ENCODE results near the gene HLA-DPB1.
A peak's percentile ranks its signal among the peaks of the same experiment; 100 is the strongest.
"Not testable (repeated sequence)": the region's sequence is repeated elsewhere in the genome, so short reads cannot be mapped to it uniquely, and the experiment has no call there.

The HLA-DPB1 gene

GRCh38 chr6:33078919-33079521 is 3.2 kb downstream of the HLA-DPB1 start:
- peaks cover 59% of the 10 kb centered on the region for H3K36me3 Mint-ChIP-seq
- H3K27me3 Mint-ChIP-seq, result no peaks in the 10 kb centered on the region
- H3K4me3 Mint-ChIP-seq, result peak overlapping the region; percentile 91
- DNase-seq (ENCODE audit: low spot score in 2 of 2) (no peak), ATAC-seq (ENCODE audit: low read depth) (no peak)
- peaks cover 59% of the 10 kb centered on the region for H3K4me1 Mint-ChIP-seq
- peak overlapping the region; percentile 99 for H3K27ac Mint-ChIP-seq
- H3K9me3 Mint-ChIP-seq, result no peaks in the 10 kb centered on the region

DNA sequence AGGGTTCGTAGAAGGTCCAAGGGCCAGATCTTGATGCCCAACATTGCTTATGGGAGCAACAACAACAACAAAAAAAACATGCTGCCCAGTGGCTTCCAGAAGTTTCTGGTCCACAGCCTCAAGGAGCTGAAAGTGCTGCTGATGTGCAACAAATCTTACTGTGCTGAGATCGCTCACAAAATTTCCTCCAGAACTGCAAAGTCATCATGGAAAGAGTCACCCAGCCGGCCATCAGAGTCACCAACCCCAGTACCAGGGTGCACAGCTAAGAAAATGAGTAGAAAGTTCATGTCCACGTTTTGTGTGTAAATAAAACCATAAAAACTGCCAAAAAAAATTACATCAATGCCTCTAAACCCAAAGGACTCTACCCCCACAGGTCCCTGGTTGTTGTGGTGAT is 3.8 kb downstream of the HLA-DPB1 start:
- Mint-ChIP-seq H3K27ac (peak overlapping the region; percentile 99), H3K27me3 (no peaks in the 10 kb centered on the region), H3K4me3 (peak overlapping the region; percentile 91), H3K9me3 (no peaks in the 10 kb centered on the region), H3K4me1 (peaks cover 60% of the 10 kb centered on the region), H3K36me3 (peaks cover 60% of the 10 kb centered on the region)
- DNase-seq (ENCODE audit: low spot score in 2 of 2) (no peak), ATAC-seq (ENCODE audit: low read depth) (no peak)

DNA sequence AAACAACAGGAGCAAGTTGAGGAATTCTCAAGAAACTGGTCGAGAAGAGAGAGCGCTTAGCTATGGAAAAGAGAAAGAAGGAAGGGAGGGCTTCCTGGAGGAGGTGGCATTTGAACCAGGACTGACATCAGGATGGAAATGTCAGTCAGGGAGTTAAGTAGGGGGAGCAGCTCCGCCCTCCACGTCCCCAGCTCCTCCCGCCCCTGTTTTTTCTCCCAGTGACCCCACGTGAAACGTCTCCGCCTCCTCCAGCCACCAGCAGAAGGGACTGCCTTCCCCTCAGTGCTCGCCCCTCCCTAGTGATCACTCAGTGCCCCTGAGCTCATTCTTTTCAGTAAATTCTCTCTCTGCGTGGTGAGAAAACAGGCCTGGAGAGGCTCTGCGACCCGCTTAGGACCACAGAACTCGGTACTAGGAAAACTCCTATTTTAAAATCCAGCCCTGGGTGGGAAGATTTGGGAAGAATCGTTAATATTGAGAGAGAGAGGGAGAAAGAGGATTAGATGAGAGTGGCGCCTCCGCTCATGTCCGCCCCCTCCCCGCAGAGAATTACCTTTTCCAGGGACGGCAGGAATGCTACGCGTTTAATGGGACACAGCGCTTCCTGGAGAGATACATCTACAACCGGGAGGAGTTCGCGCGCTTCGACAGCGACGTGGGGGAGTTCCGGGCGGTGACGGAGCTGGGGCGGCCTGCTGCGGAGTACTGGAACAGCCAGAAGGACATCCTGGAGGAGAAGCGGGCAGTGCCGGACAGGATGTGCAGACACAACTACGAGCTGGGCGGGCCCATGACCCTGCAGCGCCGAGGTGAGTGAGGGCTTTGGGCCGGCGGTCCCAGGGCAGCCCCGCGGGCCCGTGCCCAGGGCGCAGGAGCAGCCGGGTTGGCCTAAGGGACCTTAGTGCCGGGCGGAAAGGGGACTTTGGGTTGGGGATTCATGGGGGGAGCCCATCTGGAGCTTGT is 4.6 kb downstream of the HLA-DPB1 start:
- Mint-ChIP-seq H3K27me3 (no peaks in the 10 kb centered on the region), H3K4me3 (peak overlapping the region; percentile 91), H3K36me3 (peaks cover 67% of the 10 kb centered on the region), H3K9me3 (no peaks in the 10 kb centered on the region), H3K27ac (peak overlapping the region; percentile 99), H3K4me1 (peaks cover 62% of the 10 kb centered on the region)
- ATAC-seq (ENCODE audit: low read depth), result peak; percentile 2
- DNase-seq (ENCODE audit: low spot score in 2 of 2), result peak in 1 of 2 donors; percentile 26

DNA sequence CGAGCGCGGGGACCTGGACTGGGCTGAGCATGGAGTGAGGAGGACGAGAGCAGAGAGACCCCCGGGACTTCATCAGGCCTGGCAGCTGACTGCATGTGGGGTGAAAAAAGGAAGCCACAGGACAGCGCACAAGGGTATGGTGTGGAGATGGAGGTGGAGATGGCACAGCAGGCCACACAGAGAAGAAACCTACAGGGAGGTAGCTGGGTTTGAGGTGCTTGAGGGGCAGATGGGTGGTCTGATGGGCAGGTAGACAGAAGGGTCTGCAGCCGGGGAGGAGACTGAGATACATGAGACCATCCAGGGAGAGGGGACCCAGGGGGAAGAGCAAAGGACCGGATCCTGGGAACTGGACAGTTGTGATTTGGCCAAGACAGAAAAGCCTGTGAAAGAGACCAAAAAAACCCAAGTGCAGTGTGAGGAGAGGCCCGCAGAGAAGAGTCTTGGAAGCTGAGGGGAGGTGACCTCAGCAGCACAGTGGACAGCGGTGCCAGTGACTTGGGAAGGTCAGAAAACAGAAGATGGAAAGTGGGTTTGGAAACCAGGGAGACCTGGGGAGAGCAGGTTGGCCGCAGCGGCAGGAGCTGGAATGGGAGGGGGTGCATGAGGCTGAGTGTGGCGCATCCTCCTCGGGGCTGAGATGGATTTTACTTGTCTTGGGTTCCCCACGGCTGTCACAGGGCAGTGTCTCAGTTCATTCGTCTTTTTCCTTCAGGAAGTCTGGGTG is 5.5 kb downstream of the HLA-DPB1 start:
- DNase-seq (ENCODE audit: low spot score in 2 of 2) (no peak), ATAC-seq (ENCODE audit: low read depth) (peak; percentile 5)
- H3K4me1 Mint-ChIP-seq, result peaks cover 59% of the 10 kb centered on the region
- H3K27ac Mint-ChIP-seq, result peak overlapping the region; percentile 99
- H3K36me3 Mint-ChIP-seq, result peaks cover 68% of the 10 kb centered on the region
- H3K9me3 Mint-ChIP-seq, result no peaks in the 10 kb centered on the region
- peak overlapping the region; percentile 91 for H3K4me3 Mint-ChIP-seq
- H3K27me3 Mint-ChIP-seq, result no peaks in the 10 kb centered on the region

GRCh38 chr6:33082702-33083101 is 6.9 kb downstream of the HLA-DPB1 start:
- H3K36me3 Mint-ChIP-seq, result peaks cover 70% of the 10 kb centered on the region
- H3K27me3 Mint-ChIP-seq, result no peaks in the 10 kb centered on the region
- peaks cover 57% of the 10 kb centered on the region for H3K4me1 Mint-ChIP-seq
- peak overlapping the region; percentile 91 for H3K4me3 Mint-ChIP-seq
- ATAC-seq (ENCODE audit: low read depth) (peak; percentile 51), DNase-seq (ENCODE audit: low spot score in 2 of 2) (peak in 1 of 2 donors; percentile 42)
- peak overlapping the region; percentile 99 for H3K27ac Mint-ChIP-seq
- H3K9me3 Mint-ChIP-seq, result no peaks in the 10 kb centered on the region

DNA sequence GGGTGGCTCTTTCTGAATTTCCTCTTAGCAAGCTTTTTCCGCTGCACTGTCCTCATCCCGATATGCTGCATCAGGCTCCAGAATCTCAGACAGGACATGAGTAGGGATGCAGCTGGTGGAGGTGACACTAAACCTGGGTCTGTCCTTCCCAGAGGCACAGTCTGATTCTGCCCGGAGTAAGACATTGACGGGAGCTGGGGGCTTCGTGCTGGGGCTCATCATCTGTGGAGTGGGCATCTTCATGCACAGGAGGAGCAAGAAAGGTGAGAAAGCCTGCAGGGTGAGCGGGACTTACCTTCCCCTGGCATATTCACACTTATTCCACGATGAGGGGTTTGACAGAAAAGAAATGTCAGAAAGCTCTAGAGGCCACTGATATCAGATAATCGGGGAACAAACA is 9.8 kb downstream of the HLA-DPB1 start:
- ATAC-seq (ENCODE audit: low read depth), result no peak
- DNase-seq (ENCODE audit: low spot score in 2 of 2), result no peak
- Mint-ChIP-seq H3K27ac (peak overlapping the region; percentile 49), H3K9me3 (no peaks in the 10 kb centered on the region), H3K4me3 (no peak overlapping the region), H3K36me3 (peaks cover 53% of the 10 kb centered on the region), H3K4me1 (peaks cover 43% of the 10 kb centered on the region), H3K27me3 (no peaks in the 10 kb centered on the region)

DNA sequence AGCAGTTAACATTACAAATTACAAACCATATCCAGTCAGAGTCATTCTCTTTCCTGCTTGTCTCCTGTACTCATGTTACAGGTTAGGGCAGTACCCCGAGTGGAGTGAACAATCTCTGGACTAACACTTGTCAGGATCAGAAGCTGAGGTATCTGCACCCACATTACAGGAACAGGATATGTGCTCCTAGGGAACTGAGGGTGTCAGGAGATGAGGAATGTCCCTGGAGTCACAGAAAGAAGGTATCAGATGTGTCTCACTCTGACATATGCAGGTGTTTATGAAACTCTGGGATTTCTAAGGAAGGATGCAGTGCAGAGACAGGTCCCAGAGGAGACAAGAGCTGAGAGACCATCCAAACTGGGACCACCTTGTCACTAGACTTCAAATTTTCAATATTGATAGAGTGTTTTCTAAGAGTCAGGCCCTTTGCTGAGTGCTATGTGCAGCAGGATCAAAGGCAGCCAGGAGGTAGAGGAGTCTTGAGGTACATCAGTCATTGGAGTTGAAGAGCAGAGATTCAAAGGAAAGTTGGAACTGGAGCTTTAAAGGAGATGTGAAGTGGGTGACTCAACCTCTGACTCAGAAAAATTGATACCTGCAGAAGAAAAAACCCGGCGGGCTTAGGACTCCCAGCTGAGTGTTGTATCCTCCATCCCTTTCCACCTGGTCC is 12.6 kb downstream of the HLA-DPB1 start:
- Mint-ChIP-seq H3K4me1 (peaks cover 25% of the 10 kb centered on the region), H3K27ac (peak overlapping the region; percentile 83), H3K27me3 (no peaks in the 10 kb centered on the region), H3K36me3 (peaks cover 29% of the 10 kb centered on the region), H3K4me3 (no peak overlapping the region), H3K9me3 (no peaks in the 10 kb centered on the region)
- ATAC-seq (ENCODE audit: low read depth) (no peak), DNase-seq (ENCODE audit: low spot score in 2 of 2) (no peak)

DNA sequence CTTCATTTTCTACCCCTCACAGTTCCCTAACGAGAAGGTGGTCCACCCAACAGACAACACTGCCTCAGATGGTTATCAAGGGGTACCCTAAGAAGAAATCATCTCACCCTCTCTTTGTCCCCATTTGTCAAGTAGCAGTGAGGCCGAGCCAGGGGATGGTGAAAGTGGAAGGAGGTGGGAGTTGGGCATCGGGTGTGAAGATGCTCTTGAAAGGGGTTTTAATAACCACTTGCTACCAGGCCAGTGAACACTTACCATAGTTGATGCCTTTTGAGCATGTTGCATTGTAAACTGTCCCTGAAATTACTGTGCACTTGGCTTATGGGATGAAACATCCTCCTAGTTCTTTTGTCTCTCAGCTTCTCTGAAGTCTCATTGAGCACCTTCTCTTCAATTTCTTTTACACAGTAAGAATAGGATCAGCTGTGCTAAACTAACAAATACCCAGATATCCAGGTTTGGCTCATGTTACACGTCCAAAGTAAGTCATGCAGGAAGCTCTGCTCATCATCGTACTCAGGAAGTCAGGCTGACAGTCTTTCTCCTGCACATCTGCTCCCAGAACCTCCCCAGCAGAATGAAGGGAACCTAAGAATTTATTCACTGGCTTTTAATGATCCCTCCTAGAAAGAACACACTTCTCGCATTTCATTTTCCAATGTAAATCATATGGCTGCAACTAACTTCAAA is 13.3 kb downstream of the HLA-DPB1 start:
- peaks cover 27% of the 10 kb centered on the region for H3K36me3 Mint-ChIP-seq
- no peak for DNase-seq (ENCODE audit: low spot score in 2 of 2)
- H3K9me3 Mint-ChIP-seq, result no peaks in the 10 kb centered on the region
- no peaks in the 10 kb centered on the region for H3K27me3 Mint-ChIP-seq
- ATAC-seq (ENCODE audit: low read depth), result no peak
- peaks cover 29% of the 10 kb centered on the region for H3K4me1 Mint-ChIP-seq
- H3K4me3 Mint-ChIP-seq, result no peak overlapping the region
- H3K27ac Mint-ChIP-seq, result peak overlapping the region; percentile 83

DNA sequence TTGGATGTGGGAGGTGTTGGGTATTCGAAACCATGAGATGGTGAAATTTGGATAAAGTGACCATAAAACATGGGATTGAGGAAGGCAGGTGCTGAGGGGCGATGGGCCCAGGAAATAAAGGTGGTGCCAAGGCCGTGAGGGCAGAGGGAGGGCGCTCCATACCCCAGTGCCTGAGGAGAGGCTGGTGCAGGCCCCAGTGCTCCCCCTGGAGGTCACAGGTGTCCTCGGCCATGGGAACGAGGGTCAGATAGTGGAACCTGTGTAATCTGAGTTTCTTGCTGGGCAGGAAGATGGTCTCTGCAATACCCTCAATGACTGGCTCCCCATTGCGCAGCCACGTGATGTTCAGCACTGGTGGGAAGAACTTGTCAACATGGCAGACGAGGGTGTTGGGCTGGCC is 16.2 kb downstream of the HLA-DPB1 start:
- Mint-ChIP-seq H3K4me1 (peaks cover 33% of the 10 kb centered on the region), H3K9me3 (no peaks in the 10 kb centered on the region), H3K36me3 (peaks cover 10% of the 10 kb centered on the region), H3K4me3 (no peak overlapping the region), H3K27me3 (peaks cover 1% of the 10 kb centered on the region), H3K27ac (peak overlapping the region; percentile 84)
- DNase-seq (ENCODE audit: low spot score in 2 of 2) (peak in 1 of 2 donors; percentile 48), ATAC-seq (ENCODE audit: low read depth) (peak; percentile 71)

- DNase-seq (ENCODE audit: low spot score in 2 of 2) (no peak), ATAC-seq (ENCODE audit: low read depth) (no peak)
- H3K9me3 Mint-ChIP-seq, result no peaks in the 10 kb centered on the region
- H3K4me3 Mint-ChIP-seq, result no peak overlapping the region
- no peak overlapping the region for H3K27ac Mint-ChIP-seq
- peaks cover 1% of the 10 kb centered on the region for H3K27me3 Mint-ChIP-seq
- H3K36me3 Mint-ChIP-seq, result peaks cover 10% of the 10 kb centered on the region
- H3K4me1 Mint-ChIP-seq, result peaks cover 33% of the 10 kb centered on the region
These were observed 16.6 kb downstream of the HLA-DPB1 start for GRCh38 chr6:33092385-33092784.

DNA sequence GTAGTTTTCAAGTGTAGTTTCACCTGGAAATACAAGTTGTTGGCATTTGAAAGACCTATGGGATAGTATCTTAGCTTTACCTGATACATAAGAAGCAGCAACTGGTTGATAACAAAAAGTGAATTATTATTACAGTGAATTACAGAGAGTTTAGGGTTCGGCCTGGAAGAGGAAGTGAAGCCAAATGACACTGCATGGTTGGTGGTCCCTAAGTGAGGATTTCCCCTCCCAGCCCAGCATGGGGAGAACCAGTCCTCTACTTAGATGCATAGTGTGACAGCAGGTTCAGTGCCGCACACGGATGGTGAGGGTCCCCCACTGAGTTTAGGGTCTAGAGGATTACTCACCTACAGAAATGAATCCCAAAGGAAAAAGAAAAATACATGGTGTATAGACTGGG is 18.1 kb downstream of the HLA-DPB1 start:
- Mint-ChIP-seq H3K4me1 (peaks cover 28% of the 10 kb centered on the region), H3K27ac (peak overlapping the region; percentile 43), H3K36me3 (peaks cover 3% of the 10 kb centered on the region), H3K27me3 (peaks cover 3% of the 10 kb centered on the region), H3K9me3 (peaks cover 5% of the 10 kb centered on the region), H3K4me3 (no peak overlapping the region)
- DNase-seq (ENCODE audit: low spot score in 2 of 2), result no peak
- ATAC-seq (ENCODE audit: low read depth), result peak; percentile 79

GRCh38 chr6:33095681-33096080 is 19.9 kb downstream of the HLA-DPB1 start:
- Mint-ChIP-seq H3K9me3 (peaks cover 15% of the 10 kb centered on the region), H3K4me3 (no peak overlapping the region), H3K36me3 (peaks cover 7% of the 10 kb centered on the region), H3K4me1 (peaks cover 21% of the 10 kb centered on the region), H3K27ac (no peak overlapping the region), H3K27me3 (peaks cover 5% of the 10 kb centered on the region)
- DNase-seq (ENCODE audit: low spot score in 2 of 2) (no peak), ATAC-seq (ENCODE audit: low read depth) (no peak)

- peaks cover 12% of the 10 kb centered on the region for H3K4me1 Mint-ChIP-seq
- peaks cover 35% of the 10 kb centered on the region for H3K9me3 Mint-ChIP-seq
- H3K27me3 Mint-ChIP-seq, result peaks cover 15% of the 10 kb centered on the region
- H3K4me3 Mint-ChIP-seq; H3K27ac Mint-ChIP-seq; DNase-seq (ENCODE audit: low spot score in 2 of 2); ATAC-seq (ENCODE audit: low read depth): not testable (repeated sequence)
- peaks cover 16% of the 10 kb centered on the region for H3K36me3 Mint-ChIP-seq
These were observed 25.4 kb downstream of the HLA-DPB1 start for GRCh38 chr6:33101121-33101737.
